HG03025 (cell line): Measurements from ENCODE around the gene CLTCL1.
"Not testable (repeated sequence)": the region's sequence is repeated elsewhere in the genome, so short reads cannot be mapped to it uniquely, and the experiment has no call there.

Source experiments
- ATAC-seq: cut with Tn5 transposase; IDR thresholded peaks from one replicate; pipeline ENCODE4 v1.9.1; 2021; ENCODE audit warnings: mild to moderate bottlenecking, moderate library complexity; ENCODE audit not compliant: unreplicated experiment, low FRiP score

The CLTCL1 gene

GRCh38 chr22:19291580-19292457, at the start of gene CLTCL1:
Gene CLTCL1 (minus strand): TSS chr22:19291719. CDS start chr22:19291641, 78 bp downstream.
- peak; percentile 53 for ATAC-seq

DNA sequence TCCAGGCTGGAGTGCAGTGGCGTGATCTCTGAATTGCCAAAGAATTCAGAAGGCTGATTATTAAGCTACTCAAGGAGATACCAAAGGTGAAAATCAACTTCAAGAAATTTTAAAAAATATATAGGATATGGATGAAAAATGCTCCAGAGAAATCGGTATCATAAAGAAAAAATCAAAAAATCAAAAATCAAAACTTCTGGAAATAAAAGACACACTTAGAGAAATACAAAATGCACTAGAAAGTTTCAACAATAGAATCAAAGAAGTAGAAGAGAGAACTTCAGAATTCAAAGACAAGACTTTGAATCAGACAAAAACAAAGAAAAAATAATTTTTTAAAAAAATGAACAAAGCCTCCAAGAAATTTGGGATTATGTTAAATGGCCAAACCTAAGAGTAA, 45.6 kb upstream of the CLTCL1 start:
- no peak for ATAC-seq

DNA sequence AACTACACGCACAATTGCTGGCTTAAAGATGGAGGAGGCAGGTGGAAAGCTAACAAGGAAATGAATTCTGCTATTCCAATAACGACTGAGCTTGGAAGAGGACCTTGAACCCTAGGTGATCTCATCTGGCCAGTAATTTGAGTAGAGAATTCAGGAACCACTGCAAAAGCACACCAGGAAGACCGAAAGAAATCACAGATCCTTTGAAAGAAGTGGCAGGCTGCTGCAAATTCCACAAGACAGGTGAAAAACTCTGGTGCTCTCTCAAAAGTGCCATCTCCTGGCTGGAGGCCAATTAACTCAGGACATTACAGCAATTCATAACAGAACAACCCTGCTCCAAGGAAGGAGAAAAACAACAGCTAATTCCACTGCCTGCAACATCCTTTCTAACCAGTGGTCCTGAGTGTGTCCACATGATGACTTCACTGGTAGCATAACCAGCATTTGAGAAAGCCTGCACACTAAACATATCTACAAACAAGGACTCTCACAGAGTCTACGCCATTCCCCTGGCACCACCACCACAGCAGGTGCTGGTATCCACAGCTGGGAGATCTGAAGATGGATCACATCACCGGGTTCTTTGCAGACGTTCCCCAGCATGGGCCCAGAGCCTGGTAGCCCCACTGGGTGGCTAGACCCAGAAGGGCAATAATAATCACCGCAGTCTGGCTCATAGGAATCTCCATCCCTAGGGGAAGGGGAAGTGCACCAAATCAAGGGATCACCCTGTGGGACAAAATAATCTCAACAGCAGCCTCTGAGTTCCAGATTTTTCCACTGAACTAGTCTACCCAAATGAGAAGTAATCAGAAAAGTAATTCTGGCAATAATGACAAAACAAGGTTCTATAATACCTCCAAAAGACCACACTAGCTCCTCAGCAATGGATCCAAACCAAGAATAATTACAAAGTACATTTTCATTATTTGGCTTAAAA, 44.9 kb upstream of the CLTCL1 start:
- ATAC-seq, result no peak

DNA sequence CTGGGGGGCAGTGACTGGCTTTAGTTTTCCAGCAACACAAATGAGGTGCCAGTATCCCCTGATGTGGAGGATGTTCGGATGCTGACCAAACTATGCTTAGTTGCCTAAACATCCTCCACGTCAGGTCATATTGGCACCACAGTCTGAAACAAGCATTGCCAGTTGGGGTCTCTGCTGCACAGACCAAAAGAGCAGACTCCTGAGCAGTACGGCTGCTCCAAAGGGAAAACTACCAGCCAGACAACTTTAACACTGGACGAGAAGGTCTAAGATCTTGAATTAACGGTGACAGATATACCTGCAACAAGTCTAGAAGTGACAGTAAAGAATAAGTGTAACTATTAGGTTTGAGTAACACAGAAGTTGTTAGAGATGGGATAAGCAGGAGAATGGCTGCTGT, 40.5 kb upstream of the CLTCL1 start:
- ATAC-seq, result no peak

GRCh38 chr22:19331474-19331873, 40.0 kb upstream of the CLTCL1 start:
- ATAC-seq, result no peak

DNA sequence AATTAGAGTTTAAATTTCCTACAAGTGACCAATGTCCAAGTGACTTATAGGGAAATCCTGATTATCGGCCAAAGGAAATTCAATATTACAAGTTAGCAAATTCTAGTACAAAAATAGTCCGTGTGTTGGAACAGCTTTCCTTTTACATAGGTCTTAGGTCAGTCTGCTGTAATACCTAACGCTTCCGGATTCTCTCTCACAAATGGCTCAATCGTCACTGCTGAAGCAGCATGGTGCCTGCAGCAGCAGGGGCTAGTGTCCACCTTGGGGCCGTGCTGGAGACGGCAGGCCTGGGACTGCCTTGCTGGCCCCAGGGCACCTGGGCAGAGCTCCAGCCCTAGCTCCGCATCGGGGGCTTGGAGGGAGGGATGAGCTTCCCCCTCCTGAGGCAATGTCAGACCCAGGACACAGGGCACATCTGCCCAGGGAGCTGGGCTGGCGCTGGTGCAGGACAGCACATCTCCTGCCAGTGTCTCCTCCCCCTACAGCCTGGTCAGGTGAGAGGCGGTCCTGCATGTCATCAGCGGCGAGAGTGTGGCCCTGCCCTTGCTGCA, 39.4 kb upstream of the CLTCL1 start:
- ATAC-seq, result no peak

GRCh38 chr22:19330205-19330604, 38.7 kb upstream of the CLTCL1 start:
- ATAC-seq, result not testable (repeated sequence)

- no peak for ATAC-seq
These were observed 37.9 kb upstream of the CLTCL1 start for GRCh38 chr22:19329454-19329853.

- ATAC-seq, result no peak
These were observed 33.9 kb upstream of the CLTCL1 start for GRCh38 chr22:19325296-19325948.

- not testable (repeated sequence) for ATAC-seq
These were observed 31.9 kb upstream of the CLTCL1 start for GRCh38 chr22:19323420-19323819.

- ATAC-seq, result no peak
These were observed 30.2 kb upstream of the CLTCL1 start for GRCh38 chr22:19321757-19322156.

- ATAC-seq, result not testable (repeated sequence)
These were observed 28.6 kb upstream of the CLTCL1 start for GRCh38 chr22:19320136-19320535.

DNA sequence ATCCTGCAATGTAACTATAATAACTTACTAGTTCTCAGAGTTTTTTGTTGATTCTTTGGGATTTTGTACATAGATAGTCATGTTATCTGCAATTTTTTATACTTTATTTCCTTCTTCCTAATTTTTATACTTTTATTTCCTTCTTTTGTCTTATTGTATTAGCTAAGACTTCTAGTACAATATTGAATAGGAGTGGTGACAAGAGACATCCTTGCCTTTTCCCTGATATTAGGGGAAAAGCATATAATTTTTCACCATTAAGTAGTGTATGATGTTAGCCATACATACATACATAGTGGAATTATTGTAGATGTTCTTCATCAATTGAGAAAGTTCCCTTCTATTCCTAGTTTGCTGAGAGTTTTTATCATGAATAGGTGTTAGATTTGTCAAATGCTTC, 27.8 kb upstream of the CLTCL1 start:
- no peak for ATAC-seq

DNA sequence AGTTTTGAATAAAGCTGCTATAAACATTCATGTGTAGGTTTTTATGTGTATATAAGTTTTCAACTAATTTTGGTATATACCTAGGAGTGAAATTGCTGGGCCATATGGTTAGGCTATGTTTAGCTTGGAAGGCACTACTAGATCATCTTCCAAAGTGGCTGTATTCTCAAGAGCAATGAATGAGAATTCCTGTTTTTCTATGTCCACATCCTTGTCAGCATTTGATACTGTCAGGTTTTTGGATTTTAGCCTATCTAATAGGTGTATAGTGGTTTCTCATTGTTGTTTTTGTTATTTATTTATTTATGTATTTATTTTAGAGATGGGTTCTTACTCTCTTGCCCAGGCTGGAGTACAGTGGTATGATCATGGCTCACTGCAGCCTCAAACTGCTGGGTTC, 26.3 kb upstream of the CLTCL1 start:
- ATAC-seq, result no peak

DNA sequence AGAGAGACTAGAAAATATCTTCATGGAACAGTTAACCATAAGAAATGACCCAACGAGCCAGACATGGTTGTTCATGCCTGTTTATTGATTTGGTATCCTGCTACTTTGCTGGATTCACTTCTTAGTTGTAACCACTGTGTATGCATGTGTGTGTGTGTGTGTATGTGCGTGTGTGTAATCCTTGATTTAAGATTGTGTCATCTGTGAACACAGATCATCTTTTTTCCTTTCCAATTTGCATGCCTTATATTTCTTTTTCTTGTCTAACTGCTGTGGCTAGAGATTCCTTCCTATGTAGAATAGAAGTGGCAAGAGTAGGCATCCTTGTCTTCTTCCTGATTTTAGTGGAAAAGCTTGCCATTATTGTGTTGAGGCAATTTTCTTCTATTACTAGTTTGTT, 16.4 kb upstream of the CLTCL1 start:
- no peak for ATAC-seq

DNA sequence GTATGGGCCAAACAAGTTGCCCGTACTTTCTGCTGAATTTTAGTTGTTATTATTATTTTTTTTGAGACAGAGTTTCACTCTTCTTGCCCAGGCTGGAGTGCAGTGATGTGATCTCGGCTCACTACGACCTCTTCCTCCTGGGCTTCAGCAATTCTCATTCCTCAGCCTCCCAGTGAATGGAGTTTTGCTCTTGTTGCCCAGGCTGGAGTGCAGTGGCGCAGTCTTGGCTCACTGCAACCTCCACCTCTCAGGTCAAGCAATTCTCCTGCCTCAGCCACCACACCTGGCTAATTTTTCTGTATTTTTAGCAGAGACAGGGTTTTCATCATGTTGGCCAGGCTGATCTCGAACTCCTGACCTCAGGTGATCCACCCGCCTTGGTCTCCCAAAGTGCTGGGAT, 15.0 kb upstream of the CLTCL1 start:
- ATAC-seq, result not testable (repeated sequence)

- ATAC-seq, result no peak
These were observed 13.0 kb upstream of the CLTCL1 start for GRCh38 chr22:19304547-19304946.

DNA sequence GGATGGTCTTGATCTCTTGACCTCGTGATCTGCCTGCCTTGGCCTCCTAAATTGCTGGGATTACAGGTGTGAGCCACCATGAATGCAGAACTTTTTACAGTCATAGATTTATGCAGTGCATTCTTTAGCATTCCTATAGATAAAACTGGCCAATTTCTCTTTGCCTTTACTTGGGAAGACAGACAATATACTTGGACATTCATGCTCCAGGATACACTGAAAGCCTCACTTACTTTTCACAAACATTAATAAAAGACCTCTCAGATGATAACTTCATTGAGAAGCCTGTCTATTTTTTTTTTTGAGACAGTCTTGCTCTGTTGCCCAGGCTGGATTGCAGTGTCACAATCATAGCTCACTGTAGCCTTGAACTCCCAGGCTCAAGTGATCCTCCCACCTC, 12.3 kb upstream of the CLTCL1 start:
- no peak for ATAC-seq

GRCh38 chr22:19295733-19296132, 4.2 kb upstream of the CLTCL1 start:
- ATAC-seq, result no peak

GRCh38 chr22:19292458-19293230, 1.1 kb upstream of the CLTCL1 start:
- no peak for ATAC-seq
